Fibroblast of skin of left quadriceps (primary cell): ENCODE measurements around the gene FAM193B.
"Not testable (repeated sequence)": the region's sequence is repeated elsewhere in the genome, so short reads cannot be mapped to it uniquely, and the experiment has no call there.

Source experiments
- DNase-seq, 2 experiments: peaks; one replicate each; pipeline ENCODE4 v3.0.0-alpha.2; 2013; ENCODE audit warnings: low read depth in 2 of 2

The FAM193B gene

GRCh38 chr5:177537389-177538361, 16.7 kb downstream of the FAM193B start:
- DNase-seq: peak; percentile 51 to 54

GRCh38 chr5:177536386-177536785, 18.0 kb downstream of the FAM193B start:
- DNase-seq: no peak

GRCh38 chr5:177535125-177535524, 19.2 kb downstream of the FAM193B start:
- no peak for DNase-seq

- DNase-seq: not testable (repeated sequence)
These were observed 19.9 kb downstream of the FAM193B start for GRCh38 chr5:177534433-177534832.

- no peak for DNase-seq
These were observed 23.0 kb downstream of the FAM193B start for GRCh38 chr5:177531209-177531940.

- no peak for DNase-seq
These were observed 23.7 kb downstream of the FAM193B start for GRCh38 chr5:177530638-177531037.

- no peak for DNase-seq
These were observed 24.8 kb downstream of the FAM193B start for GRCh38 chr5:177529247-177530203.

GRCh38 chr5:177528631-177529030, 25.7 kb downstream of the FAM193B start:
- DNase-seq: no peak

- no peak for DNase-seq
These were observed 26.8 kb downstream of the FAM193B start for GRCh38 chr5:177527595-177527994.

GRCh38 chr5:177526791-177527190, 27.6 kb downstream of the FAM193B start:
- DNase-seq: no peak

- DNase-seq: no peak
These were observed 28.2 kb downstream of the FAM193B start for GRCh38 chr5:177526191-177526590.

GRCh38 chr5:177524941-177525655, 29.3 kb downstream of the FAM193B start:
- no peak for DNase-seq

- no peak for DNase-seq
These were observed 29.8 kb downstream of the FAM193B start for GRCh38 chr5:177524539-177524900.

- DNase-seq: no peak
These were observed 30.4 kb downstream of the FAM193B start for GRCh38 chr5:177523711-177524538.

GRCh38 chr5:177520916-177521513, 33.3 kb downstream of the FAM193B start:
- DNase-seq: no peak

GRCh38 chr5:177520271-177520670, 34.1 kb downstream of the FAM193B start:
- no peak for DNase-seq

- DNase-seq: no peak
These were observed 34.7 kb downstream of the FAM193B start for GRCh38 chr5:177519463-177520235.

- DNase-seq: peak; percentile 98
These were observed 37.5 kb downstream of the FAM193B start, which contains the start of gene DDX41 for GRCh38 chr5:177516601-177517568. Gene DDX41, minus strand, starts transcription at chr5:177516961. Its CDS starts 16 bp downstream, at chr5:177516945.
